GM12878 (cell line): ENCODE measurements around the gene SCUBE2. TPM values are rescaled to one million over a fixed set of nuclear protein-coding genes. Genes with fewer than 3 reads are reported as not detected.
"Not testable (repeated sequence)": the region's sequence is repeated elsewhere in the genome, so short reads cannot be mapped to it uniquely, and the experiment has no call there.

ENCODE experiments used
- ATAC-seq: fragments of 200-7000 bp; cut with Tn5 transposase; 3 replicates; pipeline ENCODE4 v1.9.1; 2020; ENCODE audit warnings: mild to moderate bottlenecking, moderate library complexity
- BruUV-seq: library from RNA; stranded (reverse); fragments of 400-500 nt; replicated peaks from 2 replicates; lab custom pipeline; 2021; lab: Mats Ljungman, UMichigan
- CTCF ChIA-PET: fragments of 300-600 bp; sonication (Branson Sonifier 250); formaldehyde crosslinking; extraction: SDS; loops from one replicate; lab custom pipeline; 2021; ENCODE audit warnings: inconsistent platforms; lab: Yijun Ruan, JAX
- POLR2A ChIA-PET: fragments of 350-600 bp; formaldehyde crosslinking; extraction: SDS; loops from one replicate; lab custom pipeline; 2021; ENCODE audit warnings: inconsistent platforms; lab: Charles Lee
- RAD21 ChIA-PET: fragments of 300-600 bp; sonication (Branson Sonifier 250); formaldehyde crosslinking; loops from one replicate; lab custom pipeline; 2023; ENCODE audit warnings: antibody characterized with exemption; ENCODE audit not compliant: unreplicated experiment; lab: Charles Lee
- SMC1A ChIA-PET: fragments of 300-600 bp; sonication (Branson Sonifier 250); formaldehyde crosslinking; loops from one replicate; lab custom pipeline; 2023; ENCODE audit not compliant: unreplicated experiment, uncharacterized antibody; lab: Charles Lee
- DNase-seq: peaks from one replicate; pipeline ENCODE4 v3.0.0-alpha.2; 2011; ENCODE audit warnings: low read depth, low spot score
- FAIRE-seq: peaks from 3 replicates; lab custom pipeline; 2011; peaks lifted over from hg19 to GRCh38; lab: Jason Lieb, UNC
- H2AFZ ChIP-seq: 2 replicates; pipeline ENCODE4 v1.6.0; 2011; ENCODE audit warnings: low read depth, low read length, control low read depth; ENCODE audit not compliant: control insufficient read depth
- H3K27ac ChIP-seq: 2 replicates; pipeline ENCODE4 v1.5.1; 2011; ENCODE audit warnings: control low read depth; ENCODE audit not compliant: control insufficient read depth, insufficient read depth
- H3K27me3 ChIP-seq, 2 experiments: replicated peaks in 1 of 2; 2 replicates each; pipeline versions ENCODE4 v1.6.0 to v1.6.1; 2011; ENCODE audit warnings: low read length in 1 of 2; ENCODE audit not compliant: control insufficient read depth in 2 of 2, insufficient read depth in 2 of 2
- H3K36me3 ChIP-seq, 2 experiments: 2 replicates each; pipeline ENCODE4 v1.5.1; 2011; ENCODE audit warnings: low read length in 1 of 2; ENCODE audit not compliant: control insufficient read depth in 2 of 2, insufficient read depth in 2 of 2
- H3K4me1 ChIP-seq: 2 replicates; pipeline ENCODE4 v1.6.1; 2011; ENCODE audit warnings: mild to moderate bottlenecking, low read length, moderate library complexity, mixed read lengths; ENCODE audit not compliant: control insufficient read depth, insufficient read depth
- H3K4me2 ChIP-seq: 2 replicates; pipeline ENCODE4 v1.6.0; 2011; ENCODE audit warnings: control low read depth; ENCODE audit not compliant: control insufficient read depth, insufficient read depth
- H3K4me3 ChIP-seq: fragments of 200-600 bp; sonication (generic); 2 replicates; pipeline ENCODE4 v1.5.1; 2016
- H3K79me2 ChIP-seq: 2 replicates; pipeline ENCODE4 v1.6.0; 2011; ENCODE audit warnings: low read length; ENCODE audit not compliant: control insufficient read depth, insufficient read depth
- H3K9ac ChIP-seq: 2 replicates; pipeline ENCODE4 v1.8.0; 2011; ENCODE audit warnings: low read length, control low read depth, mixed read lengths; ENCODE audit not compliant: control insufficient read depth, insufficient read depth
- H3K9me3 ChIP-seq: replicated peaks from 3 replicates; pipeline ENCODE4 v1.5.1; 2011; ENCODE audit warnings: mild to moderate bottlenecking, low read length; ENCODE audit not compliant: control insufficient read depth, insufficient read depth
- H4K20me1 ChIP-seq: 2 replicates; pipeline ENCODE4 v1.6.0; 2011; ENCODE audit not compliant: control insufficient read depth, insufficient read depth
- BRCA1 ChIP-seq: IDR thresholded peaks from 2 replicates; pipeline ENCODE4 v1.6.1; 2011; ENCODE audit warnings: low read depth, low read length, improper control_type of control experiment
- CHD1 ChIP-seq: IDR thresholded peaks from 2 replicates; pipeline ENCODE4 v1.6.1; 2012; ENCODE audit warnings: low read depth, low read length, improper control_type of control experiment
- CREM ChIP-seq: IDR thresholded peaks from 2 replicates; pipeline ENCODE4 v1.6.1; 2014; ENCODE audit warnings: antibody characterized with exemption, low read depth
- CTCF ChIP-seq, 3 experiments: IDR thresholded peaks in 2 of 3; conservative IDR thresholded peaks in 1 of 3; 2 replicates each; pipeline ENCODE4 v1.5.1; 2011; ENCODE audit warnings: low read depth in 3 of 3, low read length in 3 of 3, mild to moderate bottlenecking in 3 of 3, control low read depth in 2 of 3, moderate library complexity in 2 of 3, inconsistent platforms in 1 of 3, mixed read lengths in 1 of 3; ENCODE audit not compliant: control insufficient read depth in 2 of 3, insufficient read depth in 1 of 3; ENCODE audit errors: extremely low read depth in 1 of 3
- E4F1 ChIP-seq: fragments of 450-650 bp; IDR thresholded peaks from 2 replicates; pipeline ENCODE4 v1.6.1; 2018; ENCODE audit warnings: borderline replicate concordance, mild to moderate bottlenecking; ENCODE audit not compliant: partially characterized antibody
- MEF2A ChIP-seq: IDR thresholded peaks from 2 replicates; pipeline ENCODE4 v1.6.1; 2011; ENCODE audit warnings: low read depth, mild to moderate bottlenecking, low read length, moderate library complexity; ENCODE audit not compliant: insufficient read depth
- PML ChIP-seq: IDR thresholded peaks from 2 replicates; pipeline ENCODE4 v1.6.1; 2012; ENCODE audit warnings: low read length, inconsistent platforms
- ZBTB33 ChIP-seq: fragments of 450-650 bp; IDR thresholded peaks from 2 replicates; pipeline ENCODE4 v1.6.1; 2017; ENCODE audit warnings: mild to moderate bottlenecking
- WGBS: methylation state at CpG from one replicate; pipeline ENCODE4 v1.1.6; 2016; ENCODE audit warnings: low lambda C conversion rate; ENCODE audit not compliant: insufficient replicate concordance, insufficient coverage; ENCODE audit errors: missing lambda C conversion rate; 5-methylcytosine and 5-hydroxymethylcytosine counted together
- in situ Hi-C: fragments of 300-500 bp; cut with MboI; formaldehyde crosslinking; loops from 9 replicates; pipeline ENCODE4 v1.14.3; 2018; ENCODE audit warnings: mixed read lengths
- intact Hi-C: fragments of 100-400 bp; cut with micrococcal nuclease; formaldehyde crosslinking; loops from one replicate; pipeline ENCODE4 v1.14.2; 2022; ENCODE audit not compliant: unreplicated experiment
- polyA plus RNA-seq, 11 experiments: library from polyadenylated mRNA; depleted of rRNA in 4 of 11; unstranded in 6 of 11; stranded (reverse) in 5 of 11; fragments of >200 nt; fragmentation: Nextera tagmentation in 4 of 11; fragmentation: Illumina TruSeq in 1 of 11; extraction: Ambion mirVana in 4 of 11; extraction: Trizol in 1 of 11; gene quantifications; 1 replicate in 1 of 11; 2 replicates in 10 of 11; pipeline versions ENCODE4 v1.2.1 to v1.2.3, GENCODE V29; 2011 to 2016; ENCODE audit warnings: inconsistent platforms in 2 of 11, missing spikeins in 2 of 11, low read depth in 1 of 11
- total RNA-seq, 4 experiments: library from RNA; depleted of rRNA in 3 of 4; stranded (reverse); fragments of >200 nt in 3 of 4; fragmentation: Illumina TruSeq in 1 of 4; extraction: Trizol in 1 of 4; gene quantifications; 2 replicates each; pipeline versions ENCODE4 v1.2.1 to v1.2.3, GENCODE V29; 2013 to 2021

SCUBE2 gene
- total and polyA plus RNA-seq, 10 of the 15 experiments (the other 5 are each of a cell fraction or from before 2014, with no cell fraction given) = 0.12 to 0.56 (median 0.31) TPM; not detected in 2

GRCh38 chr11:8987446-8987845 is 104.0 kb downstream of the SCUBE2 start:
- no TSS peak for BruUV-seq
- 61% methylated on average over 2 of the region's 2 CpGs for WGBS
- Histone ChIP-seq H3K27ac (no peak overlapping the region), H3K9ac (no peak overlapping the region), H4K20me1 (no peaks in the 10 kb centered on the region)
- in situ Hi-C loops = no loop called here
- SMC1A ChIA-PET = interaction anchor here (1.1 kb wide), 1 partner anchor 41 kb away, joined by 3 read pairs; no protein-coding TSS in a partner anchor
- TF ChIP-seq CREM (no peak), BRCA1 (no peak), CTCF (IDR thresholded peaks at IDR 0.05 in 2 of 3, conservative IDR thresholded peaks at IDR 0.05 in 1 of 3; ENCODE audit: control insufficient read depth in 2 of 3, extremely low read depth in 1 of 3, insufficient read depth in 1 of 3, low read depth in 3 of 3, low read length in 3 of 3) (no peak), PML (no peak), ZBTB33 (no peak), E4F1 (no peak), CHD1 (no peak), MEF2A (no peak)
- TF ChIP-seq, all 136 proteins: peak for 0
- ATAC-seq (peak; percentile 40), FAIRE-seq (peak; percentile 27), DNase-seq (no peak)
- Histone ChIP-seq H3K4me1 (no peaks in the 10 kb centered on the region), H3K9me3 (no peaks in the 10 kb centered on the region), H3K36me3 (no peaks in the 10 kb centered on the region), H3K4me3 (no peak overlapping the region), H3K4me2 (no peak overlapping the region), H3K27me3 (peaks cover 0 to 2% of the 10 kb centered on the region in 2 experiments; a peak in 1 of 4 replicates), H3K79me2 (no peaks in the 10 kb centered on the region), H2AFZ (no peak overlapping the region)
- ChIA-PET RAD21 (interaction anchor here (1.5 kb wide), 1 partner anchor 23 kb away, joined by 5 read pairs; the partner anchor contains the start of gene TMEM9B), POLR2A (no interaction called here), CTCF (interaction anchor here (1.5 kb wide), 1 partner anchor 150 kb away, joined by 4 read pairs; no protein-coding TSS in a partner anchor)
- intact Hi-C loops = no loop called here

- ATAC-seq, H3K4me3 ChIP-seq, FAIRE-seq, H4K20me1 ChIP-seq, H3K9me3 ChIP-seq, in situ Hi-C loops, H2AFZ ChIP-seq, H3K27me3 ChIP-seq, H3K36me3 ChIP-seq, H3K27ac ChIP-seq, DNase-seq, H3K79me2 ChIP-seq, POLR2A ChIA-PET, H3K9ac ChIP-seq, intact Hi-C loops, H3K4me1 ChIP-seq, H3K4me2 ChIP-seq, BruUV-seq: not testable (repeated sequence)
- ChIA-PET SMC1A (interaction anchor here (1.1 kb wide), 1 partner anchor 40 kb away, joined by 3 read pairs; no protein-coding TSS in a partner anchor), CTCF (interaction anchor here (0.7 kb wide), 1 partner anchor 24 kb away, joined by 3 read pairs; no protein-coding TSS in a partner anchor), RAD21 (interaction anchor here (1.5 kb wide), 1 partner anchor 23 kb away, joined by 5 read pairs; the partner anchor contains the start of gene TMEM9B)
- WGBS = 81% methylated on average over 6 of the region's 6 CpGs
These were observed 104.6 kb downstream of the SCUBE2 start for GRCh38 chr11:8986772-8987171.
